K562 (cell line): ENCODE results near the gene MON2. TPM values are rescaled to one million over a fixed set of nuclear protein-coding genes. Genes with fewer than 3 reads are reported as not detected.
A peak's percentile ranks its signal among the peaks of the same experiment; 100 is the strongest.

Experiments used
- ATAC-seq: fragments of 200-7000 bp; cut with Tn5 transposase; 3 replicates; pipeline ENCODE4 v1.9.1; 2020; ENCODE audit warnings: moderate library complexity
- BruUV-seq: library from RNA; stranded (reverse); fragments of 400-500 nt; replicated peaks from 2 replicates; lab custom pipeline; 2021; lab: Mats Ljungman, UMichigan
- CTCF ChIA-PET: fragments of 300-600 bp; formaldehyde crosslinking; extraction: SDS; loops from one replicate; lab custom pipeline; 2021; ENCODE audit warnings: low intra/inter-chr PET ratio; lab: Yijun Ruan, JAX
- POLR2A ChIA-PET: fragments of 300-600, 350-650 bp; sonication (Branson Sonifier 250); formaldehyde crosslinking; extraction: SDS; loops from one replicate; lab custom pipeline; 2021; ENCODE audit warnings: antibody characterized with exemption, inconsistent platforms; lab: Yijun Ruan, JAX
- DNase-seq, 4 experiments: peaks; one replicate each; pipeline versions ENCODE4 v3.0.0 to v3.0.0-alpha.2; 2011 to 2018; ENCODE audit warnings: low spot score in 3 of 4, mixed read lengths in 3 of 4; ENCODE audit errors: extremely low read depth in 1 of 4
- FAIRE-seq: peaks from 2 replicates; lab custom pipeline; 2011; peaks lifted over from hg19 to GRCh38; lab: Jason Lieb, UNC
- H2AFZ ChIP-seq: 2 replicates; pipeline ENCODE4 v1.6.0; 2011; ENCODE audit warnings: low read depth, low read length, control low read depth, inconsistent platforms
- H3K27ac ChIP-seq: fragments of 200-600 bp; 3 replicates; pipeline ENCODE4 v1.8.0; 2011; ENCODE audit warnings: low read depth, mild to moderate bottlenecking, control low read depth, inconsistent platforms, low read length, moderate library complexity, mixed read lengths; ENCODE audit errors: extremely low read depth
- H3K27me3 ChIP-seq, 2 experiments: fragments of 300-600 bp in 1 of 2; 2 replicates in 1 of 2; 3 replicates in 1 of 2; pipeline versions ENCODE4 v1.6.0 to v1.8.0; 2011; ENCODE audit warnings: inconsistent platforms in 2 of 2, low read length in 2 of 2, mild to moderate bottlenecking in 1 of 2, mixed read lengths in 1 of 2, moderate library complexity in 1 of 2; ENCODE audit not compliant: control insufficient read depth in 2 of 2, insufficient read depth in 2 of 2
- H3K36me3 ChIP-seq: fragments of 300-600 bp; 3 replicates; pipeline ENCODE4 v1.8.0; 2011; ENCODE audit warnings: mild to moderate bottlenecking, low read length, inconsistent platforms; ENCODE audit not compliant: control insufficient read depth, insufficient read depth
- H3K4me1 ChIP-seq, 2 experiments: fragments of 200-600 bp in 1 of 2; replicated peaks in 1 of 2; 2 replicates in 1 of 2; 3 replicates in 1 of 2; pipeline versions ENCODE4 v1.5.1 to v1.8.0; 2011; ENCODE audit warnings: inconsistent platforms in 2 of 2, low read length in 2 of 2, mild to moderate bottlenecking in 1 of 2, mixed read lengths in 1 of 2, moderate library complexity in 1 of 2; ENCODE audit not compliant: control insufficient read depth in 2 of 2, insufficient read depth in 2 of 2
- H3K4me2 ChIP-seq: 2 replicates; pipeline ENCODE4 v1.6.1; 2011; ENCODE audit warnings: low read length, control low read depth, inconsistent platforms, mixed read lengths; ENCODE audit not compliant: insufficient read depth
- H3K4me3 ChIP-seq: fragments of 200-600 bp; sonication (generic), shearing (Covaris generic); 2 replicates; pipeline ENCODE4 v1.5.1; 2016; ENCODE audit warnings: control low read depth, inconsistent platforms
- H3K79me2 ChIP-seq: fragments of 200-600 bp; 3 replicates; pipeline ENCODE4 v1.8.0; 2011; ENCODE audit warnings: low read length, inconsistent platforms; ENCODE audit not compliant: control insufficient read depth, insufficient read depth
- H3K9ac ChIP-seq, 2 experiments: 2 replicates each; pipeline versions ENCODE4 v1.6.0 to v1.6.1; 2011; ENCODE audit warnings: low read depth in 2 of 2, low read length in 2 of 2, control low read depth in 1 of 2, inconsistent platforms in 1 of 2, mild to moderate bottlenecking in 1 of 2, mixed read lengths in 1 of 2; ENCODE audit not compliant: insufficient read depth in 1 of 2
- H3K9me1 ChIP-seq: one replicate; pipeline ENCODE4 v1.6.0; 2011; ENCODE audit warnings: inconsistent platforms, mild to moderate bottlenecking, low read length, moderate library complexity; ENCODE audit not compliant: control insufficient read depth, insufficient read depth
- H3K9me3 ChIP-seq: replicated peaks from 2 replicates; pipeline ENCODE4 v1.5.1; 2011; ENCODE audit warnings: low read depth, low read length, inconsistent platforms; ENCODE audit not compliant: control insufficient read depth, insufficient read depth
- H4K20me1 ChIP-seq: replicated peaks from 2 replicates; pipeline ENCODE4 v1.6.1; 2011; ENCODE audit warnings: low read length, inconsistent platforms, mixed read lengths; ENCODE audit not compliant: control insufficient read depth, insufficient read depth
- ATF3 ChIP-seq, 2 experiments: fragments of 450-650 bp in 1 of 2; sonication (generic) in 1 of 2; formaldehyde crosslinking in 1 of 2; IDR thresholded peaks in 1 of 2; conservative IDR thresholded peaks in 1 of 2; 2 replicates each; pipeline versions ENCODE4 v1.6.1 to v1.8.1; 2016 to 2023; ENCODE audit warnings: mild to moderate bottlenecking in 2 of 2, moderate library complexity in 2 of 2, inconsistent platforms in 1 of 2, missing genetic modification reagents in 1 of 2
- CEBPG ChIP-seq, 3 experiments: fragments of 200-800 bp in 1 of 3; sonication (Bioruptor generic) in 1 of 3; sonication (generic) in 1 of 3; formaldehyde crosslinking in 1 of 3; IDR thresholded peaks in 2 of 3; conservative IDR thresholded peaks in 1 of 3; 2 replicates each; pipeline versions ENCODE4 v1.6.1 to v1.8.0; 2016 to 2022; ENCODE audit warnings: missing compliant biosample characterization in 2 of 3, missing genetic modification characterization in 2 of 3, mild to moderate bottlenecking in 1 of 3, missing genetic modification reagents in 1 of 3
- PHB ChIP-seq: fragments of 250-450 bp; sonication (Bioruptor Pico); IDR thresholded peaks from 2 replicates; pipeline ENCODE4 v1.5.0; 2021
- SMAD4 ChIP-seq: fragments of 250-450 bp; sonication (Bioruptor Pico); conservative IDR thresholded peaks from 2 replicates; pipeline ENCODE4 v1.8.0; 2021; ENCODE audit warnings: inconsistent platforms, mild to moderate bottlenecking, moderate library complexity
- ZBTB7A ChIP-seq: IDR thresholded peaks from 2 replicates; pipeline ENCODE4 v1.6.1; 2011; ENCODE audit warnings: low read depth, mild to moderate bottlenecking, low read length, moderate library complexity, borderline replicate concordance; ENCODE audit not compliant: control insufficient read depth
- ZNF384 ChIP-seq: IDR thresholded peaks from 2 replicates; pipeline ENCODE4 v1.6.1; 2012; ENCODE audit warnings: low read depth, low read length, improper control_type of control experiment
- WGBS: fragments of 100-300 bp; shearing (Covaris generic); methylation state at CpG from one replicate; pipeline ENCODE4 v1.1.6; 2016; ENCODE audit warnings: low coverage, mixed read lengths; ENCODE audit not compliant: insufficient coverage; ENCODE audit errors: missing lambda C conversion rate; 5-methylcytosine and 5-hydroxymethylcytosine counted together
- in situ Hi-C: fragments of 300-500 bp; cut with MboI; formaldehyde crosslinking; loops from 4 replicates; pipeline ENCODE4 v1.15.0; 2018; ENCODE audit warnings: inconsistent platforms, mixed read lengths
- intact Hi-C: fragments of 100-400 bp; cut with micrococcal nuclease; formaldehyde crosslinking; loops from 2 replicates; pipeline ENCODE4 v1.14.2; 2022
- polyA plus RNA-seq, 8 experiments: library from polyadenylated mRNA; depleted of rRNA in 4 of 8; stranded (reverse) in 5 of 8; unstranded in 3 of 8; fragments of >200 nt; fragmentation: Nextera tagmentation in 2 of 8; fragmentation: Illumina TruSeq in 1 of 8; extraction: Ambion mirVana in 2 of 8; extraction: Trizol in 1 of 8; gene quantifications; 2 replicates each; pipeline versions ENCODE4 v1.2.1 to v1.2.3, GENCODE V29; 2011 to 2014; ENCODE audit warnings: inconsistent platforms in 1 of 8, missing spikeins in 1 of 8
- total RNA-seq, 7 experiments: library from RNA; depleted of rRNA in 6 of 7; stranded (reverse); fragments of >200 nt in 6 of 7; fragmentation: Illumina TruSeq in 2 of 7; extraction: Trizol in 2 of 7; gene quantifications; 2 replicates each; pipeline versions ENCODE4 v1.2.1 to v1.2.3, GENCODE V29; 2011 to 2021; ENCODE audit warnings: low replicate concordance in 1 of 7
- TF ChIP-seq, protein P1 (sequence below), 2 experiments: fragments of 450-650 bp; IDR thresholded peaks; 2 replicates each; pipeline ENCODE4 v1.6.1; 2016; ENCODE audit warnings: mild to moderate bottlenecking in 2 of 2, borderline replicate concordance in 1 of 2, low read depth in 1 of 2, moderate library complexity in 1 of 2

The MON2 gene
- total and polyA plus RNA-seq, 9 of the 15 experiments (the other 6 are each of a cell fraction or from before 2014, with no cell fraction given), result 3.6 to 31.6 (median 16.8) TPM

DNA sequence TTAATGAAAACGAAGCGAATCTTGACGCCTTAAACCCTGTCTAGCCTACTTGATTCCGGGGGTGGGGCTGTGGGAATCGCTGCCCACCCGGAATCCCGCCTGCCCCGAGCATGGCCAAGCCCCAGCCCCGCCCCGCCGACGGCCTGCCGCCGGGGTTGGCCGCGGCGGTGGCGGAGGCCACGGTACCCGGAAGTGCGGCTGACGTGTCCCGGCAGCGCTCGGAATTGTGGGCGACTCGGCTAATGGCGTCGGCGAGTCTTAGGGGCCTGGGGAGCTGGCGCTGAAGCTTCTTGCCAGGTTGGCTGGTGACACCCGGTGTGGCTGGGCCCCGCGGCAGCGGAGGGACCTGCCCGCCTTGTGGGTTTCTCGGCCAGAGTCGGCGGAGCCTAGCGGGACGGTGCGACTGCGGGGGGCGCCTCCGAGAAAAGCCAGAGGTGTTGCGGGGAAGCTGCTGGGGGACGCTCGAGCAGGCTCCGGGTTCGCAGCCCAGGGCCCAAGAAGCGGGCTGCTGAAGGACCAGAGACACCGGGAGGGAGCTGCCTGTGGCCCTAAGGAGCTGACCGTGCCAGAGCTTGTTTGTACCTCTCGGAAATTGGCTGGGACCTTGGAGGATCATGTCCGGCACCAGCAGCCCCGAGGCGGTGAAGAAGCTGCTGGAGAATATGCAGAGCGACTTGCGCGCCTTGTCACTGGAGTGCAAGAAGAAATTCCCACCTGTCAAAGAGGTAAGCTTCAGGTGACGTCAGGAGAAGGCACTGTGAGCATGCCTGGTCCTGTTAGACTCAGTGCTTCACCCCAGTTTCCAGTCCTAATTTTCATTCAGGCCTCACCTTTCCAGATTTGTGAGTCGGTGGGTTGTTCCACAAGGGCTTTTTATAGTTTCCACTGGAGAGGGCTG lies at the start of gene MON2 (continued):
- TF ChIP-seq SMAD4 (CRISPR knock-in tag), result peak; percentile 39; the same call in 1 of the 2 replicates
- peak; percentile 78; the same call in 1 of the 2 replicates for TF ChIP-seq ZBTB7A

- Histone ChIP-seq H3K4me3 (no peak overlapping the region), H3K27ac (no peak overlapping the region), H3K79me2 (no peaks in the 10 kb centered on the region), H3K4me2 (no peak overlapping the region), H4K20me1 (no peaks in the 10 kb centered on the region), H3K27me3 (no peaks in the 10 kb centered on the region), H2AFZ (no peak overlapping the region), H3K4me1 (no peaks in the 10 kb centered on the region), H3K36me3 (no peaks in the 10 kb centered on the region), H3K9me1 (no peaks in the 10 kb centered on the region), H3K9ac (no peak overlapping the region), H3K9me3 (no peaks in the 10 kb centered on the region)
- POLR2A ChIA-PET, result interaction anchor here (0.8 kb wide), 1 partner anchor 9 kb away, joined by 3 read pairs; no protein-coding TSS in a partner anchor
- DNase-seq (no peak), FAIRE-seq (no peak), ATAC-seq (peak; percentile 74)
- no peak for TF ChIP-seq CEBPG (CRISPR knock-in tag; IDR thresholded peaks at IDR 0.05)
- peak in 1 of 2 experiments; percentile 81; a peak in 2 of 4 replicates for TF ChIP-seq CEBPG (tag; conservative IDR thresholded peaks at IDR 0.05 in 1 of 2, IDR thresholded peaks at IDR 0.05 in 1 of 2)
- TF ChIP-seq ZNF384, result 0 out of 2 replicates have a peak, but pooled peaks have one; percentile 10
- peak; percentile 59; the same call in 1 of the 2 replicates for TF ChIP-seq ATF3 (IDR thresholded peaks at IDR 0.05)
- no peak for TF ChIP-seq ATF3 (CRISPR knock-in tag; conservative IDR thresholded peaks at IDR 0.05)
- TF ChIP-seq PHB (CRISPR knock-in tag), result no peak
- TF ChIP-seq, protein P1, sequence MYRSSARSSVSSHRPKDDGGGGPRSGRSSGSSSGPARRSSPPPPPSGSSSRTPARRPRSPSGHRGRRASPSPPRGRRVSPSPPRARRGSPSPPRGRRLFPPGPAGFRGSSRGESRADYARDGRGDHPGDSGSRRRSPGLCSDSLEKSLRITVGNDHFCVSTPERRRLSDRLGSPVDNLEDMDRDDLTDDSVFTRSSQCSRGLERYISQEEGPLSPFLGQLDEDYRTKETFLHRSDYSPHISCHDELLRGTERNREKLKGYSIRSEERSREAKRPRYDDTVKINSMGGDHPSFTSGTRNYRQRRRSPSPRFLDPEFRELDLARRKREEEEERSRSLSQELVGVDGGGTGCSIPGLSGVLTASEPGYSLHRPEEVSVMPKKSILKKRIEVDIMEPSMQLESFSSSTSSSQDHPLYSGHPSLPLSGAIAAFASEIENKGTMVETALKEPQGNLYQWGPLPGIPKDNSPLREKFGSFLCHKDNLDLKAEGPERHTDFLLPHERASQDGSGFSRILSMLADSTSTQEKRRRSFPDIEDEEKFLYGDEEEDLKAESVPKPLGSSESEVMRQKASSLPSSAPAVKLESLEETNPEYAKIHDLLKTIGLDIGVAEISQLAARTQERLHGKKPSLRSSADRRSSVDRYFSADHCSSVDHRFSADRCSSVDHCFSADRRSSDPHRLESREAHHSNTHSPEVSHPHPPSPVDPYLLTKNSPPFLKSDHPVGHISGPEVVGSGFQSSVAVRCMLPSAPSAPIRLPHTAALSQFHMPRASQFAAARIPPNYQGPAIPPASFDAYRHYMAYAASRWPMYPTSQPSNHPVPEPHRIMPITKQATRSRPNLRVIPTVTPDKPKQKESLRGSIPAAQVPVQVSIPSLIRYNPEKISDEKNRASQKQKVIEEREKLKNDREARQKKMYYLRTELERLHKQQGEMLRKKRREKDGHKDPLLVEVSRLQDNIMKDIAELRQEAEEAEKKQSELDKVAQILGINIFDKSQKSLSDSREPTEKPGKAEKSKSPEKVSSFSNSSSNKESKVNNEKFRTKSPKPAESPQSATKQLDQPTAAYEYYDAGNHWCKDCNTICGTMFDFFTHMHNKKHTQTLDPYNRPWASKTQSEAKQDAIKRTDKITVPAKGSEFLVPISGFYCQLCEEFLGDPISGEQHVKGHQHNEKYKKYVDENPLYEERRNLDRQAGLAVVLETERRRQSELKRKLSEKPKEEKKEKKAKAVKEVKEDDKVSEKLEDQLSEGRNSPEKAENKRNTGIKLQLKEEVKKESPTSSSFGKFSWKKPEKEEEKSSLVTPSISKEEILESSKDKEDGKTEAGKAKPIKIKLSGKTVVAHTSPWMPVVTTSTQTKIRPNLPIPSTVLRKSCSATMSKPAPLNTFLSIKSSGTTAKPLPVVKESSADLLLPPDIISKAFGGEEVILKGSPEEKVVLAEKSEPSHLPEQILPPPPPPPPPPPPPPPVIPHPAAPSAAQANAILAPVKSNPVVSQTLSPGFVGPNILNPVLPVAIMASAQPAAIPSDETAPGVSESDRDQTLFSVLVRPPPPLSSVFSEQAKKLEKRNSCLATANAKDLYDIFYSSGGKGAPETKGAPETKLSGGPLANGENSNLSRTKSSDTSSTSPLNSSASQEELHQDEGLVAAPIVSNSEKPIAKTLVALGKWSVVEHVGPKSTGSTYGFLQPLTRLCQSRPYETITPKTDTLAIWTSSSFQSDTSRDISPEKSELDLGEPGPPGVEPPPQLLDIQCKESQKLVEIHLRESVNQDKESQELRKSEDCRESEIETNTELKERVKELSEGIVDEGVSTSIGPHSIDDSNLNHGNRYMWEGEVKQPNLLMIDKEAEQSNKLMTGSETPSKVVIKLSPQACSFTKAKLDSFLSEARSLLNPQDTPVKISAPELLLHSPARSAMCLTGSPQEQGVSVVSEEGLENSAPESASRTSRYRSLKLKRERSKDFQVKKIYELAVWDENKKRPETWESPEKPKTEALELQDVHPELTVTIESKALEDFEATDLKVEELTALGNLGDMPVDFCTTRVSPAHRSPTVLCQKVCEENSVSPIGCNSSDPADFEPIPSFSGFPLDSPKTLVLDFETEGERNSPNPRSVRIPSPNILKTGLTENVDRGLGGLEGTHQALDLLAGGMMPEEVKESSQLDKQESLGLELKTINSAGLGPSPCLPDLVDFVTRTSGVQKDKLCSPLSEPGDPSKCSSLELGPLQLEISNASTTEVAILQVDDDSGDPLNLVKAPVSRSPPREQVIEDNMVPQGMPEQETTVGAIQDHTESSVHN (IDR thresholded peaks at IDR 0.05; ENCODE audit: borderline replicate concordance in 1 of 2, low read depth in 1 of 2), result peak in 1 of 2 experiments; percentile 21; a peak in 1 of 4 replicates
- CTCF ChIA-PET, result no interaction called here
- intact Hi-C loops, result no loop called here
- no TSS peak for BruUV-seq
- WGBS, result 27% methylated on average over 2 of the region's 3 CpGs
- in situ Hi-C loops, result loop anchor here (25.0 kb wide), 1 partner anchor 636 kb away; no protein-coding TSS in a partner anchor
Observed at GRCh38 chr12:62426089-62426488, 40.5 kb upstream of the MON2 start.
